Activated CD4-positive, alpha-beta T cell treated with anti-CD3 and anti-CD28 coated beads for 1 hour (primary cell): ENCODE results near the gene SULT4A1.

Experiments used
- DNase-seq: peaks from one replicate; pipeline ENCODE4 v3.0.0-alpha.2; 2020

The SULT4A1 gene

GRCh38 chr22:43843783-43844530 is 18.4 kb downstream of the SULT4A1 start:
- no peak for DNase-seq

- DNase-seq, result no peak
These were observed 20.6 kb downstream of the SULT4A1 start for GRCh38 chr22:43841742-43842141.

GRCh38 chr22:43840851-43841250 is 21.5 kb downstream of the SULT4A1 start:
- DNase-seq, result no peak

- no peak for DNase-seq
These were observed 21.9 kb downstream of the SULT4A1 start for GRCh38 chr22:43840431-43840830.

GRCh38 chr22:43839781-43840180 is 22.5 kb downstream of the SULT4A1 start:
- DNase-seq, result no peak

GRCh38 chr22:43838571-43839307 is 23.6 kb downstream of the SULT4A1 start:
- DNase-seq, result no peak

- DNase-seq, result no peak
These were observed 24.2 kb downstream of the SULT4A1 start for GRCh38 chr22:43838161-43838560.

- no peak for DNase-seq
These were observed 24.6 kb downstream of the SULT4A1 start for GRCh38 chr22:43837666-43838065.

GRCh38 chr22:43835736-43836135 is 26.6 kb downstream of the SULT4A1 start:
- no peak for DNase-seq

GRCh38 chr22:43835166-43835565 is 27.1 kb downstream of the SULT4A1 start:
- DNase-seq, result no peak

GRCh38 chr22:43833286-43834240 is 28.8 kb downstream of the SULT4A1 start:
- DNase-seq, result no peak

- no peak for DNase-seq
These were observed 29.7 kb downstream of the SULT4A1 start for GRCh38 chr22:43832393-43833265.

GRCh38 chr22:43831561-43832392 is 30.5 kb downstream of the SULT4A1 start:
- no peak for DNase-seq

- no peak for DNase-seq
These were observed 31.3 kb downstream of the SULT4A1 start for GRCh38 chr22:43830931-43831560.

- DNase-seq, result no peak
These were observed 32.1 kb downstream of the SULT4A1 start for GRCh38 chr22:43829904-43830851.

- DNase-seq, result no peak
These were observed 33.1 kb downstream of the SULT4A1 start for GRCh38 chr22:43828998-43829782.

GRCh38 chr22:43828725-43828997 is 33.7 kb downstream of the SULT4A1 start:
- DNase-seq, result no peak

GRCh38 chr22:43827926-43828724 is 34.2 kb downstream of the SULT4A1 start:
- DNase-seq, result no peak
